ENCODE measurements around the gene TMC2.

The TMC2 gene

DNA sequence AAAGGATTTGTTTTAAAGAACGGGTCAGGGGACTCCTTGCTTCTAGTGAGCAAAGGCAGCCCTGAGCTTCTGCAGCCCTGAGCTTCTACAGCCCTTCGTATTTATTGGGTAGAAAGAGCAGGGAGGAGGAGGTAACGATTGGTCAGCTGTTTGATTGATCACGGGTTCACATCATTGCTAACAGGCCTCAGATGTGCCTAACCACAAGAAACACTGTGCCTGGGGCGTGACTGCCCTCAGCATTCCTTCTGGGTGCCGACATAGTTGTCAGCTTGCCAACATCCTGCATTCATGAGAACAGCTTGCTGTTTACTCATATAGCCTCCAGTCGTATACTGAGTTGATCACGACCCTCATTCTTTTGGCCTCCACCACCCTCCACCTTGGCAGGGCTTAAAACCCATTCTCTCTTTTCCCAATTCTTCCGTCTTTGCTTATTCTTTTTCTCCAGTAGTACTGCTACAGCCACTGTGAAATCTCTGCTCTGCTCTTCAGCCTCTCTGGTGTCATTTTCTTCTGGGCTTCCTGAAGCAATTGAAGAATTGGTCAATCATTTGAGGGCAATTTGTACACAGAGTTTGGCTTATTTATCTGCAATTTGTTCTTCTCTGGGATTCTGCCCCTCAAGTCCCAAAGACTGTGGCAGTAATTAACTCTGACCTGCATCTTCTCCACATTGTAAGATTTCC, 90.6 kb downstream of the TMC2 start:
- H3K4me3 ChIP-seq (ENCODE audit: low read length): no peak overlapping the region
- TF ChIP-seq, protein P1, sequence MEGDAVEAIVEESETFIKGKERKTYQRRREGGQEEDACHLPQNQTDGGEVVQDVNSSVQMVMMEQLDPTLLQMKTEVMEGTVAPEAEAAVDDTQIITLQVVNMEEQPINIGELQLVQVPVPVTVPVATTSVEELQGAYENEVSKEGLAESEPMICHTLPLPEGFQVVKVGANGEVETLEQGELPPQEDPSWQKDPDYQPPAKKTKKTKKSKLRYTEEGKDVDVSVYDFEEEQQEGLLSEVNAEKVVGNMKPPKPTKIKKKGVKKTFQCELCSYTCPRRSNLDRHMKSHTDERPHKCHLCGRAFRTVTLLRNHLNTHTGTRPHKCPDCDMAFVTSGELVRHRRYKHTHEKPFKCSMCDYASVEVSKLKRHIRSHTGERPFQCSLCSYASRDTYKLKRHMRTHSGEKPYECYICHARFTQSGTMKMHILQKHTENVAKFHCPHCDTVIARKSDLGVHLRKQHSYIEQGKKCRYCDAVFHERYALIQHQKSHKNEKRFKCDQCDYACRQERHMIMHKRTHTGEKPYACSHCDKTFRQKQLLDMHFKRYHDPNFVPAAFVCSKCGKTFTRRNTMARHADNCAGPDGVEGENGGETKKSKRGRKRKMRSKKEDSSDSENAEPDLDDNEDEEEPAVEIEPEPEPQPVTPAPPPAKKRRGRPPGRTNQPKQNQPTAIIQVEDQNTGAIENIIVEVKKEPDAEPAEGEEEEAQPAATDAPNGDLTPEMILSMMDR (conservative IDR thresholded peaks at IDR 0.05; ENCODE audit: low read depth, low read length): no peak
- DNase-seq (ENCODE audit: low read depth): peak; percentile 75

DNA sequence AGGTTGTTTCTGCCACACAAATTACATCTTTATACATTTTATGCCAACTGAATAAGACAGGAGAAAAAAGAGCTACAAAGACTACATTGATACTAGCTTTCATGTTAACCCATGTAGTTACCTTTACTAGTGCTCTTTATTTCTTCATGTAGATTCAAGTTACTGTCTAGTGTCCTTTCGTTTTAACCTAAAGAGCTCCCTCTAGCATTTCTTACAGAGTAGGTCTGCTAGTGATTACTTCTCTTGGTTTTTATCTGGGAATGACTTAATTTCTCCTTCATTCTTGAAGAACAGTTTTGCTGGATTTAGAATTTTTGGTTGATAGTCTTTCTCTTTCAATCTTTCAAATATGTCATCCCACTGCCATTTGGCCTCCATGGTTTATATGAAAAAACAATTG, 94.9 kb downstream of the TMC2 start:
- no peak overlapping the region for H3K4me3 ChIP-seq (ENCODE audit: low read length)
- DNase-seq (ENCODE audit: low read depth): no peak
- TF ChIP-seq, protein P1 (conservative IDR thresholded peaks at IDR 0.05; ENCODE audit: low read depth, low read length): peak; percentile 20

DNA sequence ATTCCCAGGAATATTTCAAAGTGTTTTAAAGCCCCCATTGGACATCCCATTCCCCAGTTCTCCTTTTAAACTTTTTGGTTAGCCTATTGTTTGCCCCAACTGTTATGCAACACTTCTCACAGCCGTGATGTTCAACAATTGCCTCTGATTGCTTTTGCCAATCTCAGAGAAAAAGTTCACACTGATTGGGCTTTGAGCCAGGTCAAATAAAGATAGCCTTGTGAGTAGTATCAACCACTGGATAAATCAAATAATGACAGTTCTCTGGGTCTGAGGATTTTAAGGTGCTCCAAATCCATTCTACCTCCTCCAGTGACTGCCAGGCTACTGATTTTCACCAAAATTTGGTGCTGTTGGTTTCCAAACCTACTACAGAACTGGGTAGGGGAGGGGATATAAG, 97.0 kb downstream of the TMC2 start:
- no peak for DNase-seq (ENCODE audit: low read depth)
- TF ChIP-seq, protein P1 (conservative IDR thresholded peaks at IDR 0.05; ENCODE audit: low read depth, low read length): no peak
- H3K4me3 ChIP-seq (ENCODE audit: low read length): no peak overlapping the region

DNA sequence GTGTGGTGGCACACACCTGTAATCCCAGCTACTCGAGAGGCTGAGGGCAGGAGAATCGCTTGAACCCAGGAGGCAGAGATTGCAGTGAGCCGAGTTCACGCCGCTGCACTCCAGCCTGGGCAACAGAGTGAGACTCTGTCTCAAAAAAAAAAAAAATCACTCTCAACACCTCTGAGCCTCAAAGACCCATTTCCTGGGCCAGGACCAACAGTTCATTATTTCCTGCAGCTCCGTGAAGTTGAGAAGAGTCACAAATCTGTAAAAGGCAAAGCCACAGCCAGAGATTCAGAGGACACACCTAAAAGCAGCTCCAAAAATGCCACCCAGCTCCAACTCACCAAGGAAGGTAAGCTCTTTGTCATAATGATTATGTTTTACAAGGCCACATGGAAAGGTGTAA, 100.9 kb downstream of the TMC2 start:
- H3K4me3 ChIP-seq (ENCODE audit: low read length): no peak overlapping the region
- DNase-seq (ENCODE audit: low read depth): no peak
- TF ChIP-seq, protein P1 (conservative IDR thresholded peaks at IDR 0.05; ENCODE audit: low read depth, low read length): no peak

DNA sequence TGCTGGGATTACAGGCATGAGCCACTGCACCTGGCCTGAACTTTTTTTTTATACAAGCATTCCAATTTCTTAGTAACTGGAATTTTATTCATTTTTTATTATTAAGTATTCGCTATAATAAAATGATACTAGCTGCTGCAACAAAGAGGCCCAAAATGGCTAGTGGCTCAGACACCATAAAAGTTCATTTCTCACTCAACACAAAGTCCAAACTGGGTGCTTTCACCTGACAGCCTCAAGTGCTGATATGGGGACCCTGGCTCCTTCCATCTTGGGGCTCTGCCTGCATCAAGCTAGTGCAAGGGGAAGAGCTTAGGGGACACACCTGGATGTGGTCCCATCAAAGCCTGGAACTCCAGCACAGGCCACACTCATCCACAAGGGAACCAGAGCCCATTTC, 103.9 kb downstream of the TMC2 start:
- no peak overlapping the region for H3K4me3 ChIP-seq (ENCODE audit: low read length)
- TF ChIP-seq, protein P1 (conservative IDR thresholded peaks at IDR 0.05; ENCODE audit: low read depth, low read length): no peak
- no peak for DNase-seq (ENCODE audit: low read depth)

DNA sequence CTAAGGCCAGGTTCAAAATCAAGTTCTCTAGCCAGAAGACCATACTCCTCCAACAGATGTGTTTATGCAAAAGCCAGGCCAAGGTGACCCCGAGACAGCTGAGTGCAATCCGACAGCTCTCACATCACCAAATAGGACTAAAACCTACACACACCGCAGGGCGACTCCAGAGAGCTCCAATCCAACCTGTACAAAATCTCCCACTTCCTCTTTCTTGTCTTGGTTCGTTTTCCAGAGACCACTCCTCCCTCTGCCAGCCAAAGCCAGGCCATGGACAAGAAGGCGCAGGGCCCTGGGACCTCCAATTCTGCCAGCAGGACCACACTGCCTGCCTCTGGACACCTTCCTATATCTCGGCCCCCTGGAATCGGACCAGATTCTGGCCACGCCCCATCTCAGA, 104.5 kb downstream of the TMC2 start:
- TF ChIP-seq, protein P1 (conservative IDR thresholded peaks at IDR 0.05; ENCODE audit: low read depth, low read length): no peak
- no peak overlapping the region for H3K4me3 ChIP-seq (ENCODE audit: low read length)
- DNase-seq (ENCODE audit: low read depth): no peak

DNA sequence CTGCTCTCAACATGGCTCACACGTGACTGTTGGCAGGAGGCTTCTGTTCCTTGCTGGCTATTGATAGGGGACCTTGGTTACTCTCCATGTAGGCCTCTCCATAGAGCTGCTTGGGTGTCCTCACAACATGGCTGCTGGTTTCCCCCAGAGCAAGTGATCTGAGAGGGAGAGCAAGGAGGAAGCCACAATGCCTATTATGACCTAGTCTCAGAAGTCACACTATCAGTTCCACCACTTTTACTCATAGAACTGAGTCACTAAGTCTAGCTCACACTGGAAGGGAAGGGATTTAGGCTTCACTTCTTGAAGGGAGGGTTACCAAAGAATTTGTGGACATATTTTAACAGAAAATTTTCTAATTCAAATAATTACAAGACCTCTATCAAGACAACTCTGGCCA, 107.3 kb downstream of the TMC2 start:
- H3K4me3 ChIP-seq (ENCODE audit: low read length): no peak overlapping the region
- TF ChIP-seq, protein P1 (conservative IDR thresholded peaks at IDR 0.05; ENCODE audit: low read depth, low read length): no peak
- DNase-seq (ENCODE audit: low read depth): no peak
